DOHH2 (cell line): Measurements from ENCODE around the gene NKPD1.

ENCODE experiments used
- CTCF ChIP-seq: fragments of 200-600 bp; sonication (generic); IDR thresholded peaks from one replicate; pipeline ENCODE4 v1.5.1; 2014; ENCODE audit warnings: antibody characterized with exemption, mild to moderate bottlenecking, low read depth, low read length; ENCODE audit not compliant: poor library complexity, severe bottlenecking
- EZH2phosphoT487 ChIP-seq: fragments of 200-600 bp; sonication (generic); IDR thresholded peaks from 2 replicates; pipeline ENCODE4 v1.6.1; 2017; ENCODE audit warnings: borderline replicate concordance, mild to moderate bottlenecking, antibody characterized with exemption, low read length, moderate library complexity, mixed read lengths

- TF ChIP-seq CTCF, result no peak
- no peak for TF ChIP-seq EZH2phosphoT487
Observed at GRCh38 chr19:45160870-45161737, at the start of gene NKPD1.
